ENCODE results near the gene FAM13A.

DNA sequence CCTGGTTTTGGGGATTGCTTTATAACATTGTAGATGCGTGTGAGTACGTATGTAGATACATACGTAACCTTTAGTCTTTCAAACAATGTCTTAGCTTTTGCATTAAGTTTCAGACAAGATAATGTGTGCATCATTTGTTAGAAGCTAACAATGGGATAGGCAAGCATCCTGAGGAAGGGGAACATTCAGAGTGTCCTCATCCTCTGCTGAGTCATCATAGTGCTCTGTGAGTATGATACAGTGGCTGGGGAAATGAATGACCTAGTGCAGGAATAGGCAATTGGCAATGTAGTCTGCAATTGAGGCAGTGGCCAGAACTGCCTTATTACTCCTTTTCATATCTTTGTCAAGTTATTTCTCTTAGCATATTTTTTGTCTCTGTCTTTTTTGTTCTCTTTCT, 366.6 kb downstream of the FAM13A start:
- TF ChIP-seq, protein P1, sequence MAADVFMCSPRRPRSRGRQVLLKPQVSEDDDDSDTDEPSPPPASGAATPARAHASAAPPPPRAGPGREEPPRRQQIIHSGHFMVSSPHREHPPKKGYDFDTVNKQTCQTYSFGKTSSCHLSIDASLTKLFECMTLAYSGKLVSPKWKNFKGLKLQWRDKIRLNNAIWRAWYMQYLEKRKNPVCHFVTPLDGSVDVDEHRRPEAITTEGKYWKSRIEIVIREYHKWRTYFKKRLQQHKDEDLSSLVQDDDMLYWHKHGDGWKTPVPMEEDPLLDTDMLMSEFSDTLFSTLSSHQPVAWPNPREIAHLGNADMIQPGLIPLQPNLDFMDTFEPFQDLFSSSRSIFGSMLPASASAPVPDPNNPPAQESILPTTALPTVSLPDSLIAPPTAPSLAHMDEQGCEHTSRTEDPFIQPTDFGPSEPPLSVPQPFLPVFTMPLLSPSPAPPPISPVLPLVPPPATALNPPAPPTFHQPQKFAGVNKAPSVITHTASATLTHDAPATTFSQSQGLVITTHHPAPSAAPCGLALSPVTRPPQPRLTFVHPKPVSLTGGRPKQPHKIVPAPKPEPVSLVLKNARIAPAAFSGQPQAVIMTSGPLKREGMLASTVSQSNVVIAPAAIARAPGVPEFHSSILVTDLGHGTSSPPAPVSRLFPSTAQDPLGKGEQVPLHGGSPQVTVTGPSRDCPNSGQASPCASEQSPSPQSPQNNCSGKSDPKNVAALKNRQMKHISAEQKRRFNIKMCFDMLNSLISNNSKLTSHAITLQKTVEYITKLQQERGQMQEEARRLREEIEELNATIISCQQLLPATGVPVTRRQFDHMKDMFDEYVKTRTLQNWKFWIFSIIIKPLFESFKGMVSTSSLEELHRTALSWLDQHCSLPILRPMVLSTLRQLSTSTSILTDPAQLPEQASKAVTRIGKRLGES (CRISPR knock-in tag; IDR thresholded peaks at IDR 0.05; ENCODE audit: borderline replicate concordance) = no peak
- TF ChIP-seq ZNF878 (CRISPR knock-in tag; IDR thresholded peaks at IDR 0.05) (no peak), AGO1 (IDR thresholded peaks at IDR 0.05; ENCODE audit: low read depth, low read length, poor library complexity, severe bottlenecking) (no peak), SMYD3 (CRISPR knock-in tag; IDR thresholded peaks at IDR 0.05) (no peak), PBX3 (CRISPR knock-in tag; IDR thresholded peaks at IDR 0.05; ENCODE audit: borderline replicate concordance) (no peak)
- TF ChIP-seq, protein P2, sequence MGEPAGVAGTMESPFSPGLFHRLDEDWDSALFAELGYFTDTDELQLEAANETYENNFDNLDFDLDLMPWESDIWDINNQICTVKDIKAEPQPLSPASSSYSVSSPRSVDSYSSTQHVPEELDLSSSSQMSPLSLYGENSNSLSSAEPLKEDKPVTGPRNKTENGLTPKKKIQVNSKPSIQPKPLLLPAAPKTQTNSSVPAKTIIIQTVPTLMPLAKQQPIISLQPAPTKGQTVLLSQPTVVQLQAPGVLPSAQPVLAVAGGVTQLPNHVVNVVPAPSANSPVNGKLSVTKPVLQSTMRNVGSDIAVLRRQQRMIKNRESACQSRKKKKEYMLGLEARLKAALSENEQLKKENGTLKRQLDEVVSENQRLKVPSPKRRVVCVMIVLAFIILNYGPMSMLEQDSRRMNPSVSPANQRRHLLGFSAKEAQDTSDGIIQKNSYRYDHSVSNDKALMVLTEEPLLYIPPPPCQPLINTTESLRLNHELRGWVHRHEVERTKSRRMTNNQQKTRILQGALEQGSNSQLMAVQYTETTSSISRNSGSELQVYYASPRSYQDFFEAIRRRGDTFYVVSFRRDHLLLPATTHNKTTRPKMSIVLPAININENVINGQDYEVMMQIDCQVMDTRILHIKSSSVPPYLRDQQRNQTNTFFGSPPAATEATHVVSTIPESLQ (CRISPR knock-in tag; conservative IDR thresholded peaks at IDR 0.05) = no peak
